ENCODE results near the gene TMEM203. TPM values are rescaled to one million over a fixed set of nuclear protein-coding genes. Genes with fewer than 3 reads are reported as not detected.

TMEM203 gene
- total and polyA plus RNA-seq, 2 of the 13 experiments (the other 11 are each of a cell fraction or from before 2014, with no cell fraction given) = 23.4 to 36.7 TPM

DNA sequence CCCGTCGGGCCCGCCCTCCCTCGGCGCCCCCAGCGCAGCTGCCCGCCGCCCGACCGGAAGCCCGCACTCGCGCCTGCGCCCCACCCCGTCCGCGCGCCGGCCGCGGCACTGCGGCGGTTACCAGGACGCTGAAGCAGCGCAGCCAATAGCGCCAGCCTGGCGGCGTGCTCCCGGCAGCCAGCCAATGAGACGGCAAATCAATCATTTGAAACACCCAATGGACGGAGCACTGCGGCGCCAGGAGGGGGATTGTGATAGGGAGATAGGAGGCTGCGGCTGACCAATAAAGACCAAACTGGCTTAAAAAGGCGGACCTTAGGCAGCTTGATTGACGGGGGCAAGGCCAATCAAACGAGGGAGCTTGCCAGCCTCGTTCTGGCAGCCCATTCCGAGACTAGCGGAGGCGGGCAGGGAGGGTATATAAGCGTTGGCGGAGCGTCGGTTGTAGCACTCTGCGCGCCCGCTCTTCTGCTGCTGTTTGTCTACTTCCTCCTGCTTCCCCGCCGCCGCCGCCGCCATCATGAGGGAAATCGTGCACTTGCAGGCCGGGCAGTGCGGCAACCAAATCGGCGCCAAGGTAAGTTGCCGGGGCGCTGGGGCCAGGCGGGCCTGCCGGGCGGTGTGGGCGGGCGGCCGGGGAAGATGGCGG, 35.5 kb upstream of the TMEM203 start, which contains the start of gene TUBB4B (continued):
- TF ChIP-seq RAD21 (CRISPR knock-in tag; IDR thresholded peaks at IDR 0.05) (peak; percentile 69), ZNF616 (CRISPR knock-in tag; IDR thresholded peaks at IDR 0.05; ENCODE audit: low read depth) (0 out of 2 replicates have a peak, but pooled peaks have one; percentile 13), ZNF251 (CRISPR knock-in tag; IDR thresholded peaks at IDR 0.05) (no peak), HNRNPK (IDR thresholded peaks at IDR 0.05; ENCODE audit: low read depth, low read length, poor library complexity, severe bottlenecking) (no peak), MTF1 (CRISPR knock-in tag; IDR thresholded peaks at IDR 0.05) (0 out of 2 replicates have a peak, but pooled peaks have one; percentile 65), ZNF761 (CRISPR knock-in tag; conservative IDR thresholded peaks at IDR 0.05) (no peak; the same call in 1 of the 2 replicates), PITX1 (CRISPR knock-in tag; IDR thresholded peaks at IDR 0.05) (no peak), ZNF782 (CRISPR knock-in tag; IDR thresholded peaks at IDR 0.05; ENCODE audit: borderline replicate concordance) (no peak), ZNF44 (CRISPR knock-in tag; IDR thresholded peaks at IDR 0.05) (no peak), ZSCAN30 (CRISPR knock-in tag; IDR thresholded peaks at IDR 0.05) (no peak), XRCC5 (optimal IDR thresholded peaks at IDR 0.05; ENCODE audit: low read length) (no peak), GABPB1 (CRISPR knock-in tag; IDR thresholded peaks at IDR 0.05) (peak; percentile 89), ZNF207 (IDR thresholded peaks at IDR 0.05; ENCODE audit: borderline replicate concordance) (no peak), ZNF766 (CRISPR knock-in tag; IDR thresholded peaks at IDR 0.05; ENCODE audit: borderline replicate concordance) (no peak), ZNF619 (CRISPR knock-in tag; IDR thresholded peaks at IDR 0.05) (no peak)
- TF ChIP-seq, protein P1, sequence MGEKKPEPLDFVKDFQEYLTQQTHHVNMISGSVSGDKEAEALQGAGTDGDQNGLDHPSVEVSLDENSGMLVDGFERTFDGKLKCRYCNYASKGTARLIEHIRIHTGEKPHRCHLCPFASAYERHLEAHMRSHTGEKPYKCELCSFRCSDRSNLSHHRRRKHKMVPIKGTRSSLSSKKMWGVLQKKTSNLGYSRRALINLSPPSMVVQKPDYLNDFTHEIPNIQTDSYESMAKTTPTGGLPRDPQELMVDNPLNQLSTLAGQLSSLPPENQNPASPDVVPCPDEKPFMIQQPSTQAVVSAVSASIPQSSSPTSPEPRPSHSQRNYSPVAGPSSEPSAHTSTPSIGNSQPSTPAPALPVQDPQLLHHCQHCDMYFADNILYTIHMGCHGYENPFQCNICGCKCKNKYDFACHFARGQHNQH (CRISPR knock-in tag; IDR thresholded peaks at IDR 0.05) = peak; percentile 57
- TF ChIP-seq, protein P2, sequence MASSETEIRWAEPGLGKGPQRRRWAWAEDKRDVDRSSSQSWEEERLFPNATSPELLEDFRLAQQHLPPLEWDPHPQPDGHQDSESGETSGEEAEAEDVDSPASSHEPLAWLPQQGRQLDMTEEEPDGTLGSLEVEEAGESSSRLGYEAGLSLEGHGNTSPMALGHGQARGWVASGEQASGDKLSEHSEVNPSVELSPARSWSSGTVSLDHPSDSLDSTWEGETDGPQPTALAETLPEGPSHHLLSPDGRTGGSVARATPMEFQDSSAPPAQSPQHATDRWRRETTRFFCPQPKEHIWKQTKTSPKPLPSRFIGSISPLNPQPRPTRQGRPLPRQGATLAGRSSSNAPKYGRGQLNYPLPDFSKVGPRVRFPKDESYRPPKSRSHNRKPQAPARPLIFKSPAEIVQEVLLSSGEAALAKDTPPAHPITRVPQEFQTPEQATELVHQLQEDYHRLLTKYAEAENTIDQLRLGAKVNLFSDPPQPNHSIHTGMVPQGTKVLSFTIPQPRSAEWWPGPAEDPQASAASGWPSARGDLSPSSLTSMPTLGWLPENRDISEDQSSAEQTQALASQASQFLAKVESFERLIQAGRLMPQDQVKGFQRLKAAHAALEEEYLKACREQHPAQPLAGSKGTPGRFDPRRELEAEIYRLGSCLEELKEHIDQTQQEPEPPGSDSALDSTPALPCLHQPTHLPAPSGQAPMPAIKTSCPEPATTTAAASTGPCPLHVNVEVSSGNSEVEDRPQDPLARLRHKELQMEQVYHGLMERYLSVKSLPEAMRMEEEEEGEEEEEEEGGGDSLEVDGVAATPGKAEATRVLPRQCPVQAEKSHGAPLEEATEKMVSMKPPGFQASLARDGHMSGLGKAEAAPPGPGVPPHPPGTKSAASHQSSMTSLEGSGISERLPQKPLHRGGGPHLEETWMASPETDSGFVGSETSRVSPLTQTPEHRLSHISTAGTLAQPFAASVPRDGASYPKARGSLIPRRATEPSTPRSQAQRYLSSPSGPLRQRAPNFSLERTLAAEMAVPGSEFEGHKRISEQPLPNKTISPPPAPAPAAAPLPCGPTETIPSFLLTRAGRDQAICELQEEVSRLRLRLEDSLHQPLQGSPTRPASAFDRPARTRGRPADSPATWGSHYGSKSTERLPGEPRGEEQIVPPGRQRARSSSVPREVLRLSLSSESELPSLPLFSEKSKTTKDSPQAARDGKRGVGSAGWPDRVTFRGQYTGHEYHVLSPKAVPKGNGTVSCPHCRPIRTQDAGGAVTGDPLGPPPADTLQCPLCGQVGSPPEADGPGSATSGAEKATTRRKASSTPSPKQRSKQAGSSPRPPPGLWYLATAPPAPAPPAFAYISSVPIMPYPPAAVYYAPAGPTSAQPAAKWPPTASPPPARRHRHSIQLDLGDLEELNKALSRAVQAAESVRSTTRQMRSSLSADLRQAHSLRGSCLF (CRISPR knock-in tag; IDR thresholded peaks at IDR 0.05; ENCODE audit: borderline replicate concordance) = 0 out of 2 replicates have a peak, but pooled peaks have one; percentile 66
- TF ChIP-seq, protein P3, sequence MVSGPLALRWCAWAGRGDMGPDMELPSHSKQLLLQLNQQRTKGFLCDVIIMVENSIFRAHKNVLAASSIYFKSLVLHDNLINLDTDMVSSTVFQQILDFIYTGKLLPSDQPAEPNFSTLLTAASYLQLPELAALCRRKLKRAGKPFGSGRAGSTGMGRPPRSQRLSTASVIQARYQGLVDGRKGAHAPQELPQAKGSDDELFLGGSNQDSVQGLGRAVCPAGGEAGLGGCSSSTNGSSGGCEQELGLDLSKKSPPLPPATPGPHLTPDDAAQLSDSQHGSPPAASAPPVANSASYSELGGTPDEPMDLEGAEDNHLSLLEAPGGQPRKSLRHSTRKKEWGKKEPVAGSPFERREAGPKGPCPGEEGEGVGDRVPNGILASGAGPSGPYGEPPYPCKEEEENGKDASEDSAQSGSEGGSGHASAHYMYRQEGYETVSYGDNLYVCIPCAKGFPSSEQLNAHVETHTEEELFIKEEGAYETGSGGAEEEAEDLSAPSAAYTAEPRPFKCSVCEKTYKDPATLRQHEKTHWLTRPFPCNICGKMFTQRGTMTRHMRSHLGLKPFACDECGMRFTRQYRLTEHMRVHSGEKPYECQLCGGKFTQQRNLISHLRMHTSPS (CRISPR knock-in tag; IDR thresholded peaks at IDR 0.05; ENCODE audit: low read depth) = 0 out of 2 replicates have a peak, but pooled peaks have one; percentile 30
